ENCODE measurements around the gene INTS11. TPM values are rescaled to one million over a fixed set of nuclear protein-coding genes. Genes with fewer than 3 reads are reported as not detected.

INTS11 gene
- total RNA-seq, 1 donor from 2014 or later = 66.3 TPM

DNA sequence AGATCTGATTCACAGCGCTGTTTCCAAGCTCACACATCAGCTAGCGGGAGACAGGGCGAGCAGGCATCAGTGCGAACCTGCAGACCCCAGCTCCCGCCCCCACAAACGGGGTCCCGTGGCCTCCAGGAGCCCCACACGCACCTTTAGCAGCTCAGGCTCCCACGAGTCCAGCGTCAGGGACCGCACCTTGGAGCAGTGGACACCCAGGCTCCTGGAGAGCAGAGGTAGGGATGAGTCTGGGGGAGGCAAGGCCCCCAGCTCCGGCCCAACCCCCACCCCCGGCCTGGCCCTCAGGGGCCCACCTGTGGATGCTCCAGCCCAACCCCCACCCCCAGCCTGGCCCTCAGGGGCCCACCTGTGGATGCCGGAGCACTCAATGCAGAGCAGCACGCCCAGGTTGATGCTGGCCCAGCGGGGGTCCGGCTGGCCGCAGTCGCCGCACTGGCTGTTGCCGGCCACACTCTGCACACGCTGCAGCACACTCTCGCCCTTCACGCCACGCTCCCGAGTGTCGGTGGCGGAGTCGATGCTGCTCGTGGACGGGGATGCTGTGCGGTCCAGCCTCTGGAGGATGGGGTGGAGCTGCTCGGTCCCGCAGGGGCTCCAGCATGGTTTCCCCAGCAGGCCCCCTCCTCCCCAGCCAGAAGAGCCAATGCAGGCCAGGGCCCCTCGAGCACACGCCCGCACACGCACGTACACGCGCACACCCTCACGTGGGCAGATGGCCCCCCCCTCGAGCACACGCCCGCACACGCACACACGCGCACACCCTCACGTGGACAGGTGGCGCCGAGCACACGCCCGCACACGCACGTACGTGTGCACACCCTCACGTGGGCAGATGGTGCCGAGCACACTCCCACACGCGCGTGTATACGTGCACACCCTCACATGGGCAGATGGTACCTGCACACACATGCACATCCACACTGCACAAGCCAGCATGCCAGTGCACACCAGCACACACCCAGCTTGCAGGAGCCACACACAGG is 28.1 kb downstream of the INTS11 start:
- no peaks in the 10 kb centered on the region for H3K27me3 ChIP-seq (ENCODE audit: control insufficient read depth, insufficient read depth, low read length)
- H3K4me3 ChIP-seq (ENCODE audit: low read depth, low read length) = no peak overlapping the region
- FAIRE-seq = no peak
- H3K36me3 ChIP-seq (ENCODE audit: control insufficient read depth, insufficient read depth, low read length) = peaks cover 5% of the 10 kb centered on the region
- TF ChIP-seq, protein P1, sequence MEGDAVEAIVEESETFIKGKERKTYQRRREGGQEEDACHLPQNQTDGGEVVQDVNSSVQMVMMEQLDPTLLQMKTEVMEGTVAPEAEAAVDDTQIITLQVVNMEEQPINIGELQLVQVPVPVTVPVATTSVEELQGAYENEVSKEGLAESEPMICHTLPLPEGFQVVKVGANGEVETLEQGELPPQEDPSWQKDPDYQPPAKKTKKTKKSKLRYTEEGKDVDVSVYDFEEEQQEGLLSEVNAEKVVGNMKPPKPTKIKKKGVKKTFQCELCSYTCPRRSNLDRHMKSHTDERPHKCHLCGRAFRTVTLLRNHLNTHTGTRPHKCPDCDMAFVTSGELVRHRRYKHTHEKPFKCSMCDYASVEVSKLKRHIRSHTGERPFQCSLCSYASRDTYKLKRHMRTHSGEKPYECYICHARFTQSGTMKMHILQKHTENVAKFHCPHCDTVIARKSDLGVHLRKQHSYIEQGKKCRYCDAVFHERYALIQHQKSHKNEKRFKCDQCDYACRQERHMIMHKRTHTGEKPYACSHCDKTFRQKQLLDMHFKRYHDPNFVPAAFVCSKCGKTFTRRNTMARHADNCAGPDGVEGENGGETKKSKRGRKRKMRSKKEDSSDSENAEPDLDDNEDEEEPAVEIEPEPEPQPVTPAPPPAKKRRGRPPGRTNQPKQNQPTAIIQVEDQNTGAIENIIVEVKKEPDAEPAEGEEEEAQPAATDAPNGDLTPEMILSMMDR (IDR thresholded peaks at IDR 0.05; ENCODE audit: insufficient read depth, low read length, severe bottlenecking) = no peak
- no peak for DNase-seq (ENCODE audit: low read depth)

DNA sequence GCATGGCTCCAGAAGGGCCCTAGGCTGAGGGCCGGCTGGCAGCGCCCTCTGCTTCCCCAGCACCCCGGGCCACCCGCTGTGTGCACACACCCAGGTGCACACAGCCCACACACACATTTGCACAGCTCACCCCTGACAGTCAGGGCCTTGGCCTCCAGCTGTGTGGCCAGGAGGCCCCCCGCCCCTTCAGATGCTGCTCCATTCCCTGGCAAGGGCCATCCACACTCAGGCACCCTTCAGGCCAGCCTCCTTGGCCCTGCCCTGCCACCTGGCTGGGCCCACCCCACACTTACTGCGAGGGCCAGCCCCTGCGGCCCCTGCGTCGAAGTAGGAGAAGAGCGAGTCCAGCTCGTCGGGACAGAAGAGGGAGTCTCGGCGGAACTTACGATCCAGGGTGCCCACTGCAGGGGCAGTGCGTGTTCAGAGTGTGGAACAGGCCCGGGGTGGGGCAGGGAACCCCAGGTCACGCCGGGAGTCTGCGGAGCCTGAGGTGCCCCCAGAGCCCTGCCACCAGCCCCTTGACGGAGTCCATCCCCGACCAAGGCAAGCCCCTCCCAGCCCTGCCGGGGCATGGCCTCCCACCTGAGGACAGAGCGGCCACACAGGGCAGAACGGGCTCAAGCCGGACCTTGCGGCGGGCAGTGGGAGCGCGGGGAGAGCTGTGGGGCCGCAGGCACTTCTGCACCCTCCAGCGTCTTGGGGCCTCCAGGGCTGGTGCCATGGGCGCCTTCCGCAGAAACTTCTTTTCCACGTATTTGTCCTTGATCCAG is 29.1 kb downstream of the INTS11 start:
- Histone ChIP-seq H3K36me3 (ENCODE audit: control insufficient read depth, insufficient read depth, low read length) (peaks cover 5% of the 10 kb centered on the region), H3K27me3 (ENCODE audit: control insufficient read depth, insufficient read depth, low read length) (no peaks in the 10 kb centered on the region), H3K4me3 (ENCODE audit: low read depth, low read length) (no peak overlapping the region)
- TF ChIP-seq, protein P1 (IDR thresholded peaks at IDR 0.05; ENCODE audit: insufficient read depth, low read length, severe bottlenecking) = no peak
- FAIRE-seq = no peak
- no peak for DNase-seq (ENCODE audit: low read depth)

DNA sequence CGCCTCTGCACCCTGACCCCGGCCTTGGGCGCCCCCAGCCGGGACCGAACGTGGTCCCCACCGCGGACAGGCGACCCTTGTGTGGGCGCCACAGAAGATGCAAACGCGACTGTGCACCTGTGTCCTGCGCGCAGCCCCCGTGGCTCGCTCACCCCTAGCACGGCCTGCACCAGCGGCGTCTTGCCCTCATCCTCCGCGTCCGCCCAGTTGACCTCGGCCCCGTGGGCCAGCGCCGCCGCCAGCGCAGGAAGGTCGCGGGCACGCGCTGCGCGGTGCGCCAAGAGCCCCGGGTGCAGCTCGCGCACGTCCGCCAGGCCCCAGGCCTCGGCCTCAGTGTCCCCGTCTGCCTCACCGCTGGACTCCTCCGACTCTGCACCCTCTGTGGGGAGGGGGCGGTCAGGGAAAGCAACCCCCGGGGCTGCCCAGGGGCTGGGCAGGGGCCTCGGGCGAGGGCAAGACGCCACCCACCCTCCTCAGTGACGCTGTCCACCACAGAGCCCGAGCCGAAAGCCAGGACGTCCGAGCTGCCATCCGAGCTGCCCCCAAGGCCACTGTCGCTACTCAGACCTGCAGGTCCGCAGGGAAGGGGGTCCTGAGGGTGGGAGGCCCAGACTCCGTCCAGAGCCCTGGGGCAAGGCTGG is 30.1 kb downstream of the INTS11 start:
- DNase-seq (ENCODE audit: low read depth) (no peak), FAIRE-seq (no peak)
- Histone ChIP-seq H3K27me3 (ENCODE audit: control insufficient read depth, insufficient read depth, low read length) (no peaks in the 10 kb centered on the region), H3K4me3 (ENCODE audit: low read depth, low read length) (no peak overlapping the region), H3K36me3 (ENCODE audit: control insufficient read depth, insufficient read depth, low read length) (peaks cover 5% of the 10 kb centered on the region)
- TF ChIP-seq, protein P1 (IDR thresholded peaks at IDR 0.05; ENCODE audit: insufficient read depth, low read length, severe bottlenecking) = no peak

DNA sequence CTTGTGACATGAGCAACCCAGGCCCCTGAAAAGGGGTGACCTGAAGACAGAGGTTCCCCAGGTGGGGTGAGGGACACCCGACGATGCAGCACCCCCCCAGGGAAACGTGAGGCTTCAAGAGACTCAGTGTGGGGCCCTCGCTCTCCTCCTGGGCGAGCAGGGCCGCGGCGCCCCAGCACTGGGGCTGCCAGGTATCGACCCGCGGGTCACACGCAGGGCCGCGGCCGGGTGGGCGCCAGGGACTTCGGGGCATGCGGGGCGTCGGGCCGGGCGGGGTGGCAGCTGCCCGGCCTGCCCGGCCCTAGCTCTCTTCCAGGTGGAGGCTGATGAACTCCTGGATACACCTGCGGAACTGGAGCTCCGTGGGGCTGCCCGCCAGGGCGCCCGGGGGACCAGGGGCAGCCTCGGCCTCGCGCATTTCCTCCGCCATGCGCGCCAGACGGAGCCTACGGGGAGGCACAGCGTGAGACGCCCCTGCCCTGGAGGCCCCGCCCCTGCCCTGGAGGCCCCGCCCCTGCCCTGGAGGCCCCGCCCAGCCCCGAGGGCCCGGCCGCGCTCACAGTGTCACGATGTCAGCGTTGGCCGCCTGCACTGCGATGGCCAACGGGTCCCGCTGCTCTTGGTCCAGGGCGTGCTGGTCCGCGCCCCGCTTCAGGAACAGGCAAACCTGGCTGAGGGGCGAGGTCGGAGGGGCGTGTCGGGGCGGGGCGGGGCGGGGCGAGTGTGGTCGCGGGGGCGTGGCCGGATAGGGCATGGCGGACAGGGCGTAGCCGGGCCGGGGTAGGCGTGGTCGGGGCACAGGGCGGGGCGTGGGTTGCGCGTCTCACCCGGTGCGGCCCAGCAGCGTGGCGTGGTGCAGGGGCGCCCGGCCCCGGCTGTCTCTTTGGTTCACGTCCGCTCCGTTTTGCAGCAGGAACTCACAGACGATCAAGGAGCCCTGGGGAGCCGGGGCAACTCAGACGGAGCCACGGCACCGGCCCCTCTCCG is 30.9 kb downstream of the INTS11 start:
- no peak for DNase-seq (ENCODE audit: low read depth)
- Histone ChIP-seq H3K4me3 (ENCODE audit: low read depth, low read length) (no peak overlapping the region), H3K27me3 (ENCODE audit: control insufficient read depth, insufficient read depth, low read length) (no peaks in the 10 kb centered on the region), H3K36me3 (ENCODE audit: control insufficient read depth, insufficient read depth, low read length) (peaks cover 5% of the 10 kb centered on the region)
- TF ChIP-seq, protein P1 (IDR thresholded peaks at IDR 0.05; ENCODE audit: insufficient read depth, low read length, severe bottlenecking) = no peak
- FAIRE-seq = no peak

DNA sequence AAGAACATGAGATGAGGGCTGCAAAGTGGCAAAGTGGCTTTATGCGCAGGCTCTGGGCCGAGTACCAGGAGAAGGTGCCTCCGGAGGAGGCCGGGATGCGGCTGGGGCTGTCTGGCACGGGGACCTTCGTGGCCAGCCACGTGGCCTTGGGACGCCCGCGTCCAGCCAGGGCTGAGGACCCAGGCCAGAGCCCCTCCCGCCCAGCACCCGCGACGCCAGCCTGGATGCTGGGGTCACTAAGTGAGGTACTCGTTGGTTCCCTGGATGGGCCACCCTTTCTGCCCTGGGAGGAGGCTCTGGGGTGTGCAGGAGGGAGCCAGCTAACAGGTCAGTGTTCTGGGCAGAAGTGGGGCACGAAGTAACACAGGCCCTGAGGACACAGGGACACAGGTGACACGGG is 31.6 kb downstream of the INTS11 start:
- Histone ChIP-seq H3K36me3 (ENCODE audit: control insufficient read depth, insufficient read depth, low read length) (peaks cover 5% of the 10 kb centered on the region), H3K4me3 (ENCODE audit: low read depth, low read length) (no peak overlapping the region), H3K27me3 (ENCODE audit: control insufficient read depth, insufficient read depth, low read length) (no peaks in the 10 kb centered on the region)
- FAIRE-seq (no peak), DNase-seq (ENCODE audit: low read depth) (no peak)
- TF ChIP-seq, protein P1 (IDR thresholded peaks at IDR 0.05; ENCODE audit: insufficient read depth, low read length, severe bottlenecking) = no peak
